ENCODE data around the gene SEZ6L.

DNA sequence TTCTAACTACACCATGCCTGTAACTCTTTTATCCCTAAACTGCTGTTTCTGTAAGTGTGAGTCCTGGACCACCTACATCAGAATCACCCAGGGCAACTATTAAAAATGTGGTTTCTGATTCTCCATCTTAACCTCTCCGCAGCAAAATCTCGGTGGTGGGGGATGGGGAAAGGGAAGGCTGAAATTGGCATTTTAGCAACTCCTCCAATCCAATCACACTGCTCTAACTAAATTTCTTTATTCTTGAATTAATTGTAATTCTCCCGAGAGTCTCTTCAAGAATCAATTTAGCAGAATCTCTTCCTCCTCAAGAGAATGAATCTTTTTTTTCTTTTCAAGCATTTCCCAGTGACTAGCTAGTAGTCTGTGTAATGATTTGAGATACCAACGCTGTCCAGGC is 36.2 kb downstream of the SEZ6L start:
- TF ChIP-seq, protein P1, sequence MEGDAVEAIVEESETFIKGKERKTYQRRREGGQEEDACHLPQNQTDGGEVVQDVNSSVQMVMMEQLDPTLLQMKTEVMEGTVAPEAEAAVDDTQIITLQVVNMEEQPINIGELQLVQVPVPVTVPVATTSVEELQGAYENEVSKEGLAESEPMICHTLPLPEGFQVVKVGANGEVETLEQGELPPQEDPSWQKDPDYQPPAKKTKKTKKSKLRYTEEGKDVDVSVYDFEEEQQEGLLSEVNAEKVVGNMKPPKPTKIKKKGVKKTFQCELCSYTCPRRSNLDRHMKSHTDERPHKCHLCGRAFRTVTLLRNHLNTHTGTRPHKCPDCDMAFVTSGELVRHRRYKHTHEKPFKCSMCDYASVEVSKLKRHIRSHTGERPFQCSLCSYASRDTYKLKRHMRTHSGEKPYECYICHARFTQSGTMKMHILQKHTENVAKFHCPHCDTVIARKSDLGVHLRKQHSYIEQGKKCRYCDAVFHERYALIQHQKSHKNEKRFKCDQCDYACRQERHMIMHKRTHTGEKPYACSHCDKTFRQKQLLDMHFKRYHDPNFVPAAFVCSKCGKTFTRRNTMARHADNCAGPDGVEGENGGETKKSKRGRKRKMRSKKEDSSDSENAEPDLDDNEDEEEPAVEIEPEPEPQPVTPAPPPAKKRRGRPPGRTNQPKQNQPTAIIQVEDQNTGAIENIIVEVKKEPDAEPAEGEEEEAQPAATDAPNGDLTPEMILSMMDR (IDR thresholded peaks at IDR 0.05 in 2 of 3, conservative IDR thresholded peaks at IDR 0.05 in 1 of 3; ENCODE audit: borderline replicate concordance in 1 of 3, insufficient read depth in 1 of 3, low read depth in 2 of 3, low read length in 2 of 3): no peak
- TF ChIP-seq POLR2A (IDR thresholded peaks at IDR 0.05; ENCODE audit: borderline replicate concordance, extremely low read depth, insufficient read depth, insufficient read length): no peak
- TF ChIP-seq EZH2 (IDR thresholded peaks at IDR 0.05): no peak
- no peak for TF ChIP-seq SRF (IDR thresholded peaks at IDR 0.05; ENCODE audit: low read depth)
- TF ChIP-seq POLR2AphosphoS5 (IDR thresholded peaks at IDR 0.05; ENCODE audit: low read depth, low read length): no peak
- no peak for TF ChIP-seq FOSL1 (IDR thresholded peaks at IDR 0.05; ENCODE audit: low read depth)
- TF ChIP-seq SIN3A (IDR thresholded peaks at IDR 0.05; ENCODE audit: low read depth): no peak
- TF ChIP-seq ZNF274 (IDR thresholded peaks at IDR 0.05; ENCODE audit: low read depth, low read length): no peak
- TF ChIP-seq, protein P2, sequence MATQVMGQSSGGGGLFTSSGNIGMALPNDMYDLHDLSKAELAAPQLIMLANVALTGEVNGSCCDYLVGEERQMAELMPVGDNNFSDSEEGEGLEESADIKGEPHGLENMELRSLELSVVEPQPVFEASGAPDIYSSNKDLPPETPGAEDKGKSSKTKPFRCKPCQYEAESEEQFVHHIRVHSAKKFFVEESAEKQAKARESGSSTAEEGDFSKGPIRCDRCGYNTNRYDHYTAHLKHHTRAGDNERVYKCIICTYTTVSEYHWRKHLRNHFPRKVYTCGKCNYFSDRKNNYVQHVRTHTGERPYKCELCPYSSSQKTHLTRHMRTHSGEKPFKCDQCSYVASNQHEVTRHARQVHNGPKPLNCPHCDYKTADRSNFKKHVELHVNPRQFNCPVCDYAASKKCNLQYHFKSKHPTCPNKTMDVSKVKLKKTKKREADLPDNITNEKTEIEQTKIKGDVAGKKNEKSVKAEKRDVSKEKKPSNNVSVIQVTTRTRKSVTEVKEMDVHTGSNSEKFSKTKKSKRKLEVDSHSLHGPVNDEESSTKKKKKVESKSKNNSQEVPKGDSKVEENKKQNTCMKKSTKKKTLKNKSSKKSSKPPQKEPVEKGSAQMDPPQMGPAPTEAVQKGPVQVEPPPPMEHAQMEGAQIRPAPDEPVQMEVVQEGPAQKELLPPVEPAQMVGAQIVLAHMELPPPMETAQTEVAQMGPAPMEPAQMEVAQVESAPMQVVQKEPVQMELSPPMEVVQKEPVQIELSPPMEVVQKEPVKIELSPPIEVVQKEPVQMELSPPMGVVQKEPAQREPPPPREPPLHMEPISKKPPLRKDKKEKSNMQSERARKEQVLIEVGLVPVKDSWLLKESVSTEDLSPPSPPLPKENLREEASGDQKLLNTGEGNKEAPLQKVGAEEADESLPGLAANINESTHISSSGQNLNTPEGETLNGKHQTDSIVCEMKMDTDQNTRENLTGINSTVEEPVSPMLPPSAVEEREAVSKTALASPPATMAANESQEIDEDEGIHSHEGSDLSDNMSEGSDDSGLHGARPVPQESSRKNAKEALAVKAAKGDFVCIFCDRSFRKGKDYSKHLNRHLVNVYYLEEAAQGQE (IDR thresholded peaks at IDR 0.05; ENCODE audit: low read depth): no peak
- TF ChIP-seq, protein P3, sequence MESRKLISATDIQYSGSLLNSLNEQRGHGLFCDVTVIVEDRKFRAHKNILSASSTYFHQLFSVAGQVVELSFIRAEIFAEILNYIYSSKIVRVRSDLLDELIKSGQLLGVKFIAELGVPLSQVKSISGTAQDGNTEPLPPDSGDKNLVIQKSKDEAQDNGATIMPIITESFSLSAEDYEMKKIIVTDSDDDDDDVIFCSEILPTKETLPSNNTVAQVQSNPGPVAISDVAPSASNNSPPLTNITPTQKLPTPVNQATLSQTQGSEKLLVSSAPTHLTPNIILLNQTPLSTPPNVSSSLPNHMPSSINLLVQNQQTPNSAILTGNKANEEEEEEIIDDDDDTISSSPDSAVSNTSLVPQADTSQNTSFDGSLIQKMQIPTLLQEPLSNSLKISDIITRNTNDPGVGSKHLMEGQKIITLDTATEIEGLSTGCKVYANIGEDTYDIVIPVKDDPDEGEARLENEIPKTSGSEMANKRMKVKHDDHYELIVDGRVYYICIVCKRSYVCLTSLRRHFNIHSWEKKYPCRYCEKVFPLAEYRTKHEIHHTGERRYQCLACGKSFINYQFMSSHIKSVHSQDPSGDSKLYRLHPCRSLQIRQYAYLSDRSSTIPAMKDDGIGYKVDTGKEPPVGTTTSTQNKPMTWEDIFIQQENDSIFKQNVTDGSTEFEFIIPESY (IDR thresholded peaks at IDR 0.05; ENCODE audit: extremely low read depth, insufficient replicate concordance, low read length): no peak
- no peak for TF ChIP-seq TCF7L2 (IDR thresholded peaks at IDR 0.05; ENCODE audit: borderline replicate concordance, extremely low read depth, insufficient read depth, insufficient read length)
- TF ChIP-seq EZH2phosphoT487 (IDR thresholded peaks at IDR 0.05; ENCODE audit: borderline replicate concordance): no peak
- no peak for TF ChIP-seq ZFX (IDR thresholded peaks at IDR 0.05)
- no peak for TF ChIP-seq RAD21 (IDR thresholded peaks at IDR 0.05; ENCODE audit: low read depth)

All from HCT116 (cell line).